HepG2 (cell line): ENCODE data around the gene ASCC3. TPM values are rescaled to one million over a fixed set of nuclear protein-coding genes. Genes with fewer than 3 reads are reported as not detected.

Experiments used
- CC2D1A ChIP-seq: sonication (generic); formaldehyde crosslinking; IDR thresholded peaks from 2 replicates; pipeline ENCODE4 v1.8.1; 2023; ENCODE audit warnings: mild to moderate bottlenecking, missing genetic modification reagents
- DMTF1 ChIP-seq: sonication (generic); formaldehyde crosslinking; IDR thresholded peaks from 2 replicates; pipeline ENCODE4 v1.4.0; 2020; ENCODE audit warnings: mild to moderate bottlenecking, missing genetic modification reagents
- HHEX ChIP-seq: IDR thresholded peaks from 2 replicates; pipeline ENCODE4 v1.6.1; 2016; ENCODE audit warnings: control low read depth
- KAT8 ChIP-seq: IDR thresholded peaks from 2 replicates; pipeline ENCODE4 v1.6.1; 2016; ENCODE audit warnings: missing genetic modification reagents, missing compliant biosample characterization
- KMT2A ChIP-seq: sonication (generic); formaldehyde crosslinking; IDR thresholded peaks from 2 replicates; pipeline ENCODE4 v1.4.0; 2020; ENCODE audit warnings: missing genetic modification reagents
- MYNN ChIP-seq: sonication (generic); formaldehyde crosslinking; IDR thresholded peaks from 2 replicates; pipeline ENCODE4 v1.4.0; 2020; ENCODE audit warnings: mild to moderate bottlenecking, low read depth, missing genetic modification reagents
- PCBP1 ChIP-seq: fragments of 200-400 bp; formaldehyde crosslinking; IDR thresholded peaks from 2 replicates; pipeline ENCODE4 v1.6.1; 2017; ENCODE audit warnings: mild to moderate bottlenecking, low read depth, low read length, borderline replicate concordance
- PHF20 ChIP-seq: sonication (generic); formaldehyde crosslinking; IDR thresholded peaks from 2 replicates; pipeline ENCODE4 v1.5.0; 2020; ENCODE audit warnings: mild to moderate bottlenecking, missing genetic modification reagents
- PRMT3 ChIP-seq: sonication (generic); formaldehyde crosslinking; IDR thresholded peaks from 2 replicates; pipeline ENCODE4 v1.8.1; 2022; ENCODE audit warnings: low read depth, mild to moderate bottlenecking, moderate library complexity, missing genetic modification reagents, borderline replicate concordance
- RBFOX2 ChIP-seq: fragments of 200-400 bp; formaldehyde crosslinking; IDR thresholded peaks from 2 replicates; pipeline ENCODE4 v1.6.1; 2017; ENCODE audit warnings: low read depth, mild to moderate bottlenecking, low read length
- SAFB2 ChIP-seq: sonication (generic); formaldehyde crosslinking; IDR thresholded peaks from 2 replicates; pipeline ENCODE4 v1.5.1; 2020; ENCODE audit warnings: missing genetic modification reagents, low read depth, mild to moderate bottlenecking, borderline replicate concordance
- SIN3B ChIP-seq: fragments of 150-350 bp; IDR thresholded peaks from 2 replicates; pipeline ENCODE4 v1.6.1; 2014; ENCODE audit warnings: low read length
- SNAPC4 ChIP-seq: sonication (generic); formaldehyde crosslinking; IDR thresholded peaks from 2 replicates; pipeline ENCODE4 v1.4.0; 2020; ENCODE audit warnings: mild to moderate bottlenecking, missing genetic modification reagents
- SOX13 ChIP-seq, 3 experiments: fragments of 450-650 bp in 1 of 3; sonication (generic) in 1 of 3; formaldehyde crosslinking in 1 of 3; IDR thresholded peaks in 2 of 3; conservative IDR thresholded peaks in 1 of 3; 2 replicates each; pipeline versions ENCODE4 v1.5.0 to v1.6.1; 2016 to 2020; ENCODE audit warnings: antibody characterized with exemption in 1 of 3, mild to moderate bottlenecking in 1 of 3, missing compliant biosample characterization in 1 of 3, missing genetic modification reagents in 1 of 3, moderate library complexity in 1 of 3
- SOX5 ChIP-seq: IDR thresholded peaks from 2 replicates; pipeline ENCODE4 v1.6.1; 2016; ENCODE audit warnings: borderline replicate concordance
- TEAD3 ChIP-seq: optimal IDR thresholded peaks from 2 replicates; pipeline ENCODE3; 2016; ENCODE audit warnings: borderline replicate concordance
- ZNF280B ChIP-seq: sonication (generic); formaldehyde crosslinking; IDR thresholded peaks from 2 replicates; pipeline ENCODE4 v1.5.0; 2020; ENCODE audit warnings: missing genetic modification reagents, mild to moderate bottlenecking, borderline replicate concordance
- ZNF569 ChIP-seq: sonication (generic); formaldehyde crosslinking; IDR thresholded peaks from 2 replicates; pipeline ENCODE4 v1.5.0; 2020; ENCODE audit warnings: mild to moderate bottlenecking, missing genetic modification reagents, moderate library complexity, borderline replicate concordance
- polyA plus RNA-seq, 8 experiments: library from polyadenylated mRNA; depleted of rRNA in 3 of 8; stranded (reverse) in 7 of 8; unstranded in 1 of 8; fragments of >200 nt; fragmentation: Illumina TruSeq in 4 of 8; extraction: Trizol in 4 of 8; gene quantifications; 2 replicates each; pipeline versions ENCODE4 v1.2.1 to v1.2.3, GENCODE V29; 2011 to 2016; ENCODE audit warnings: low read depth in 4 of 8, missing spikeins in 1 of 8, mixed read lengths in 1 of 8; ENCODE audit not compliant: insufficient read depth in 1 of 8
- total RNA-seq, 5 experiments: library from RNA; depleted of rRNA; stranded (reverse); fragments of >200 nt; fragmentation: Illumina TruSeq; extraction: Trizol; gene quantifications; 2 replicates each; pipeline ENCODE4 v1.2.3, GENCODE V29; 2016; ENCODE audit warnings: low read depth in 1 of 5
- TF ChIP-seq, protein P1 (sequence below): sonication (generic); formaldehyde crosslinking; IDR thresholded peaks from 2 replicates; pipeline ENCODE4 v1.8.0; 2022; ENCODE audit warnings: mild to moderate bottlenecking, missing genetic modification reagents; ENCODE audit not compliant: insufficient replicate concordance

The ASCC3 gene
- total and polyA plus RNA-seq, 2 of the 13 experiments (the other 11 are each of a cell fraction or from before 2014, with no cell fraction given): 23.1 to 55.7 TPM

GRCh38 chr6:100633096-100633777, 247.9 kb downstream of the ASCC3 start (continued):
- no peak for TF ChIP-seq DMTF1 (CRISPR knock-in tag)
- no peak for TF ChIP-seq RBFOX2
- TF ChIP-seq HHEX (CRISPR knock-in tag): no peak
- TF ChIP-seq TEAD3 (CRISPR knock-in tag): no peak
- no peak for TF ChIP-seq SOX13 (IDR thresholded peaks at IDR 0.05)
- TF ChIP-seq SOX13 (CRISPR knock-in tag; conservative IDR thresholded peaks at IDR 0.05 in 1 of 2, IDR thresholded peaks at IDR 0.05 in 1 of 2): peak in 1 of 2 experiments; percentile 33; a peak in 1 of 4 replicates
- TF ChIP-seq PHF20: no peak
- no peak for TF ChIP-seq CC2D1A (CRISPR knock-in tag)
- TF ChIP-seq PCBP1: no peak
- TF ChIP-seq SAFB2 (CRISPR knock-in tag): no peak
- peak; percentile 28; the same call in 1 of the 2 replicates for TF ChIP-seq SOX5 (CRISPR knock-in tag)
- TF ChIP-seq ZNF569: no peak
- TF ChIP-seq, protein P1, sequence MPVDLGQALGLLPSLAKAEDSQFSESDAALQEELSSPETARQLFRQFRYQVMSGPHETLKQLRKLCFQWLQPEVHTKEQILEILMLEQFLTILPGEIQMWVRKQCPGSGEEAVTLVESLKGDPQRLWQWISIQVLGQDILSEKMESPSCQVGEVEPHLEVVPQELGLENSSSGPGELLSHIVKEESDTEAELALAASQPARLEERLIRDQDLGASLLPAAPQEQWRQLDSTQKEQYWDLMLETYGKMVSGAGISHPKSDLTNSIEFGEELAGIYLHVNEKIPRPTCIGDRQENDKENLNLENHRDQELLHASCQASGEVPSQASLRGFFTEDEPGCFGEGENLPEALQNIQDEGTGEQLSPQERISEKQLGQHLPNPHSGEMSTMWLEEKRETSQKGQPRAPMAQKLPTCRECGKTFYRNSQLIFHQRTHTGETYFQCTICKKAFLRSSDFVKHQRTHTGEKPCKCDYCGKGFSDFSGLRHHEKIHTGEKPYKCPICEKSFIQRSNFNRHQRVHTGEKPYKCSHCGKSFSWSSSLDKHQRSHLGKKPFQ (CRISPR knock-in tag): no peak
- TF ChIP-seq SIN3B: no peak
- TF ChIP-seq SNAPC4: no peak
- TF ChIP-seq MYNN: no peak
- no peak for TF ChIP-seq KAT8 (CRISPR knock-in tag)
- TF ChIP-seq KMT2A (CRISPR knock-in tag): no peak
- no peak for TF ChIP-seq PRMT3
- TF ChIP-seq ZNF280B (CRISPR knock-in tag): no peak
